ENCODE measurements around the gene CAPZA1.
A peak's percentile ranks its signal among the peaks of the same experiment; 100 is the strongest.
"Not testable (repeated sequence)": the region's sequence is repeated elsewhere in the genome, so short reads cannot be mapped to it uniquely, and the experiment has no call there.

Gene CAPZA1

GRCh38 chr1:112619518-112620376, at the start of gene CAPZA1:
Gene CAPZA1, plus strand, starts transcription at chr1:112619832. Its CDS starts 13 bp downstream, at chr1:112619845.
- peak; percentile 80 to 85 for DNase-seq (ENCODE audit: low read depth in 2 of 2)

GRCh38 chr1:112575154-112575804, 44.4 kb upstream of the CAPZA1 start:
- no peak for DNase-seq (ENCODE audit: low read depth in 2 of 2)

- no peak for DNase-seq (ENCODE audit: low read depth in 2 of 2)
Measured at GRCh38 chr1:112576240-112576639, 43.4 kb upstream of the CAPZA1 start.

GRCh38 chr1:112579801-112580510, 39.7 kb upstream of the CAPZA1 start:
- DNase-seq (ENCODE audit: low read depth in 2 of 2), result no peak

GRCh38 chr1:112581586-112582192, 37.9 kb upstream of the CAPZA1 start:
- no peak for DNase-seq (ENCODE audit: low read depth in 2 of 2)

- DNase-seq (ENCODE audit: low read depth in 2 of 2), result no peak
Measured at GRCh38 chr1:112583366-112583765, 36.3 kb upstream of the CAPZA1 start.

- no peak for DNase-seq (ENCODE audit: low read depth in 2 of 2)
Measured at GRCh38 chr1:112589766-112590165, 29.9 kb upstream of the CAPZA1 start.

GRCh38 chr1:112594208-112594876, 25.3 kb upstream of the CAPZA1 start:
- DNase-seq (ENCODE audit: low read depth in 2 of 2), result no peak

GRCh38 chr1:112599477-112599876, 20.2 kb upstream of the CAPZA1 start:
- DNase-seq (ENCODE audit: low read depth in 2 of 2), result no peak

- DNase-seq (ENCODE audit: low read depth in 2 of 2), result no peak
Measured at GRCh38 chr1:112603012-112603411, 16.6 kb upstream of the CAPZA1 start.

- no peak for DNase-seq (ENCODE audit: low read depth in 2 of 2)
Measured at GRCh38 chr1:112603541-112603940, 16.1 kb upstream of the CAPZA1 start.

GRCh38 chr1:112605633-112606327, 13.9 kb upstream of the CAPZA1 start:
- DNase-seq (ENCODE audit: low read depth in 2 of 2), result no peak

GRCh38 chr1:112614460-112615065, 5.1 kb upstream of the CAPZA1 start:
- no peak for DNase-seq (ENCODE audit: low read depth in 2 of 2)

GRCh38 chr1:112618114-112618720, 1.4 kb upstream of the CAPZA1 start:
- no peak for DNase-seq (ENCODE audit: low read depth in 2 of 2)

- DNase-seq (ENCODE audit: low read depth in 2 of 2), result peak; percentile 42 to 45
Measured at GRCh38 chr1:112618721-112619517, 713 bp upstream of the CAPZA1 start, which contains the start of gene ST7L. Gene ST7L, minus strand, starts transcription at chr1:112619141. Its CDS starts 28 bp downstream, at chr1:112619113.

GRCh38 chr1:112620377-112620695, 704 bp downstream of the CAPZA1 start:
- no peak for DNase-seq (ENCODE audit: low read depth in 2 of 2)

- DNase-seq (ENCODE audit: low read depth in 2 of 2), result not testable (repeated sequence)
Measured at GRCh38 chr1:112624493-112624892, 4.9 kb downstream of the CAPZA1 start.

- no peak for DNase-seq (ENCODE audit: low read depth in 2 of 2)
Measured at GRCh38 chr1:112625696-112626095, 6.1 kb downstream of the CAPZA1 start.

GRCh38 chr1:112626193-112626592, 6.6 kb downstream of the CAPZA1 start:
- DNase-seq (ENCODE audit: low read depth in 2 of 2), result no peak
